T-cell (primary cell): ENCODE results near the gene ZNF385C. TPM values are rescaled to one million over a fixed set of nuclear protein-coding genes. Genes with fewer than 3 reads are reported as not detected.

Experiments used
- ATAC-seq, 4 experiments: fragments of 200-7000 bp in 3 of 4; fragments of 150-1000 bp in 1 of 4; cut with Tn5 transposase; replicated peaks in 1 of 4; 1 replicate in 3 of 4; 2 replicates in 1 of 4; pipeline ENCODE4 v1.10.0; 2021; ENCODE audit warnings: moderate library complexity in 3 of 4, mild to moderate bottlenecking in 2 of 4, moderate number of reproducible peaks in 1 of 4
- CTCF ChIA-PET, 2 donors: fragments of 300-600 bp; sonication (Branson Sonifier 250); formaldehyde crosslinking; loops; one replicate each; lab custom pipeline; 2022; ENCODE audit warnings: antibody characterized with exemption in 2 of 2; lab: Charles Lee
- POLR2A ChIA-PET, 2 donors: fragments of 300-600 bp; sonication (Branson Sonifier 250); formaldehyde crosslinking; loops; one replicate each; lab custom pipeline; 2022; ENCODE audit warnings: antibody characterized with exemption in 2 of 2; lab: Charles Lee
- DNase-seq, 35 experiments: peaks; one replicate each; pipeline versions ENCODE4 v3.0.0 to v3.0.0-alpha.2; 2013 to 2023
- H3K27ac ChIP-seq: one replicate; pipeline ENCODE4 v1.5.1; 2013; ENCODE audit warnings: low read length
- H3K27me3 ChIP-seq, 2 experiments: replicated peaks in 1 of 2; 1 replicate in 1 of 2; 2 replicates in 1 of 2; pipeline versions ENCODE4 v1.6.1 to v1.7.0; 2013; ENCODE audit warnings: low read length in 1 of 2, mixed read lengths in 1 of 2; ENCODE audit not compliant: control insufficient read depth in 2 of 2, insufficient read depth in 2 of 2; ENCODE audit errors: extremely low read depth in 1 of 2
- H3K36me3 ChIP-seq, 2 donors: 1 replicate in 1 of 2; 2 replicates in 1 of 2; pipeline versions ENCODE4 v1.6.1 to v1.7.0; 2013; ENCODE audit warnings: low read length in 1 of 2; ENCODE audit not compliant: control insufficient read depth in 2 of 2, insufficient read depth in 1 of 2; ENCODE audit errors: extremely low read depth in 1 of 2
- H3K4me1 ChIP-seq, 2 experiments: 1 replicate in 1 of 2; 2 replicates in 1 of 2; pipeline versions ENCODE4 v1.6.1 to v1.7.0; 2013; ENCODE audit warnings: low read length in 2 of 2, mixed read lengths in 1 of 2; ENCODE audit not compliant: insufficient read depth in 2 of 2, control insufficient read depth in 1 of 2; ENCODE audit errors: extremely low read depth in 1 of 2
- H3K4me3 ChIP-seq, 2 donors: 1 replicate in 1 of 2; 2 replicates in 1 of 2; pipeline versions ENCODE4 v1.5.1 to v1.7.0; 2013; ENCODE audit warnings: mild to moderate bottlenecking in 2 of 2, low read length in 1 of 2, moderate library complexity in 1 of 2; ENCODE audit not compliant: control insufficient read depth in 1 of 2; ENCODE audit errors: extremely low read depth in 1 of 2
- H3K9me3 ChIP-seq: 2 replicates; pipeline ENCODE4 v1.7.0; 2013
- H3K27ac Mint-ChIP-seq, 2 donors: one replicate each; pipeline ENCODE4 v1.8.0; 2020 to 2021; ENCODE audit warnings: mild to moderate bottlenecking in 2 of 2, mixed read lengths in 2 of 2
- H3K27me3 Mint-ChIP-seq, 2 donors: one replicate each; pipeline ENCODE4 v1.8.0; 2021 to 2022; ENCODE audit warnings: mixed read lengths in 2 of 2
- H3K36me3 Mint-ChIP-seq: one replicate; pipeline ENCODE4 v1.8.0; 2021; ENCODE audit warnings: mixed read lengths
- H3K4me1 Mint-ChIP-seq, 3 donors: one replicate each; pipeline ENCODE4 v1.8.0; 2020 to 2022; ENCODE audit warnings: mixed read lengths in 3 of 3, mild to moderate bottlenecking in 1 of 3
- H3K4me3 Mint-ChIP-seq, 3 donors: one replicate each; pipeline ENCODE4 v1.8.0; 2020 to 2022; ENCODE audit warnings: mild to moderate bottlenecking in 3 of 3, mixed read lengths in 3 of 3, moderate library complexity in 3 of 3
- H3K9me3 Mint-ChIP-seq, 3 donors: one replicate each; pipeline ENCODE4 v1.8.0; 2020 to 2022; ENCODE audit warnings: mixed read lengths in 3 of 3
- WGBS: methylation state at CpG from one replicate; pipeline ENCODE4 v1.1.5; 2013; ENCODE audit warnings: missing lambda C conversion rate; ENCODE audit not compliant: insufficient coverage; 5-methylcytosine and 5-hydroxymethylcytosine counted together
- total RNA-seq, 35 experiments: library from RNA in 6 of 35; stranded (reverse) in 6 of 35; fragments of 120-200 nt in 1 of 35; gene quantifications; one replicate each; pipeline versions ENCODE4 v1.2.1 to v1.2.4 and lab custom pipeline; 2013 to 2026

ZNF385C gene
- total RNA-seq, 5 donors from 2014 or later (not counting 1 experiment from before 2014, with no cell fraction given): 0.16 to 1.0 (median 0.46) TPM

DNA sequence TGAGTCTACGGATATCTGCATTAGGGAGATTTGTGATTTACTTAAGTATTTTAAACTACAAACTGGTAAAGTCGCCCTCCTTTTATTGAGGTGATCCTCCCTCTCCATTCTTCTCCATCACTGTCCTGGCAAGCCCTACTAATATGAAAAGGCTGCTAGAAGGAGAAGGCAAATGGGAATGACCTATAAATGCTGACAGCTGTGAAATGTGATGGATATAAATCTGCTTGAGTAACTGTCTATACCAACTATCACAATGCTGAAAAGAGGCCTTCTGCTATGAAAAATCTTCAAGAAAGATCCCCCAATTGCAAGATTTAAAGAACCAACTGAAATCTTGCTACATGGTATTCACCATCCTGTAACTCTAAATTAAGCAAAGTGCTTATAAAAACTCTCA lies 96.5 kb downstream of the ZNF385C start:
- H3K27me3 Mint-ChIP-seq: no peaks in the 10 kb centered on the region
- H3K9me3 ChIP-seq: no peaks in the 10 kb centered on the region
- ChIA-PET CTCF (interaction anchor here in 1 of 2 donors (1.5 kb wide), 1 partner anchor 19 kb away, joined by 3 read pairs; the partner anchor contains the start of gene NKIRAS2), POLR2A (no interaction called here)
- peaks cover 29% of the 10 kb centered on the region for H3K36me3 Mint-ChIP-seq
- H3K4me1 Mint-ChIP-seq: peaks cover 24 to 30% (median 27%) of the 10 kb centered on the region in 3 donors
- ATAC-seq: no peak
- no peak overlapping the region for H3K4me3 Mint-ChIP-seq
- WGBS: no CpG with 5 or more reads among the region's 2 CpGs
- H3K4me3 ChIP-seq: no peak overlapping the region
- no peak overlapping the region for H3K27ac Mint-ChIP-seq
- no peaks in the 10 kb centered on the region for H3K27me3 ChIP-seq
- no peak for DNase-seq
- peaks cover 13 to 59% of the 10 kb centered on the region in 2 donors for H3K36me3 ChIP-seq
- no peak overlapping the region for H3K27ac ChIP-seq
- no peaks in the 10 kb centered on the region for H3K9me3 Mint-ChIP-seq
- H3K4me1 ChIP-seq: no peaks in the 10 kb centered on the region

DNA sequence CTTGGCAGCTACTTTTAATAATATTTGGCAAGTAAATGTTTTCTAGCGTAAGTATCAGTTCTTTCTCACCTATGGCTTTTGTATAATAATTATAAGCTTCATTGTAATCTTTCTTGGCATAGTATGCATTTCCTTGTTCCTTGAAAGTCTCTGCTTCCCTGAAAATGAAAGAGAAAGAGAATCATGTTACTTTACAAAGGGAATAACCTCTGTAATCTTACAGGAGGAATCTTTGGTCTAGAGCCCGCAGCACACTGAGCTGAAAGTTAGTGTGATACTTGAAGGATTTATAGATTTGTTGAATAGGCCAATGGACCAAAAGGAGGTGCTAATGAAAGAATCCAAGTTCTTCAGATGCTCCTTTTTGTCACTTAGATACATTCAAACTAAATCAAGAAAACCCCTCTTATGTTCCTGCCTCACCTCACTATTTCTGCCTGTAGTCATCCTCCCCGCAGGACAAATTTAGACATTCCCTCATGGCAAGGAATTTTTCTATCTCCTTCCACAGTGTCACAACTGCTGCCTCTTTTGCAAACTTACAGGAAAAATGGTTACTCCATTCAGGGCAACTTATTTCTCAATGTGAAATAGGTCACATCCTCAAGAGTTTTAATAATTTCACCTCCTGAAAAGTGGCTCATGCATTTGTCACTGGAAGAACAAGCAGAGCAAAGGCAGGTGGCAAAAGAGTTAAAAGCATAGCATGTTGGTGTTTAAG lies 97.7 kb downstream of the ZNF385C start:
- Mint-ChIP-seq H3K9me3 (no peaks in the 10 kb centered on the region), H3K27me3 (no peaks in the 10 kb centered on the region), H3K4me1 (peaks cover 20 to 29% (median 26%) of the 10 kb centered on the region in 3 donors), H3K36me3 (peaks cover 40% of the 10 kb centered on the region), H3K27ac (no peak overlapping the region), H3K4me3 (no peak overlapping the region)
- H3K27me3 ChIP-seq: no peaks in the 10 kb centered on the region
- CTCF ChIA-PET: no interaction called here
- WGBS: 100% methylated on average over 1 of the region's 3 CpGs
- ATAC-seq (no peak), DNase-seq (no peak)
- H3K36me3 ChIP-seq: peaks cover 14 to 71% of the 10 kb centered on the region in 2 donors
- no peaks in the 10 kb centered on the region for H3K4me1 ChIP-seq
- no peak overlapping the region for H3K4me3 ChIP-seq
- H3K27ac ChIP-seq: no peak overlapping the region
- H3K9me3 ChIP-seq: no peaks in the 10 kb centered on the region
- POLR2A ChIA-PET: no interaction called here

DNA sequence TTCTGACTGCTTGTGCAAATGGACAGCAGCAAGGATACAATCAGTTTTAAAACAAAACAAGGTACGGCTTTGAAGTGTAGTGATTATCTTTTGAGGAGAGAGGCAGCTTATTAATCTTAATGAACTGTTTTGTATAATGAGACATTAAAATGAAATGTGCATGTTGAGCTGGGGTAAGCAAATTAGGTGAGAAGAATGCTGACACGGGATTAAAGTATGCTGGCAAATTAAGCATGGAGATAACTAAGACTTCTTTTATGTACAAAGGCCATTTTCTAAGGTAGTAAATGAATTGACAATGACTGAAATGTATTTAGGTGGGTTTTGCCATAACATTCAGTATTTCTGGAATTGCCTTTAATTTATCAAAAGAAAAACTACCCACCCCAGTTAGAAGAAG lies 99.8 kb downstream of the ZNF385C start:
- CTCF ChIA-PET: no interaction called here
- Histone ChIP-seq H3K27ac (no peak overlapping the region), H3K4me1 (no peaks in the 10 kb centered on the region), H3K9me3 (no peaks in the 10 kb centered on the region), H3K4me3 (no peak overlapping the region), H3K27me3 (no peaks in the 10 kb centered on the region), H3K36me3 (peaks cover 14 to 86% of the 10 kb centered on the region in 2 donors)
- no peak for DNase-seq
- no peaks in the 10 kb centered on the region for H3K9me3 Mint-ChIP-seq
- H3K27me3 Mint-ChIP-seq: no peaks in the 10 kb centered on the region
- peaks cover 10 to 12% (median 12%) of the 10 kb centered on the region in 3 donors for H3K4me1 Mint-ChIP-seq
- POLR2A ChIA-PET: no interaction called here
- H3K4me3 Mint-ChIP-seq: no peak overlapping the region
- no peak overlapping the region for H3K27ac Mint-ChIP-seq
- 0% methylated on average over 1 of the region's 2 CpGs for WGBS
- peaks cover 52% of the 10 kb centered on the region for H3K36me3 Mint-ChIP-seq
- no peak for ATAC-seq

- ChIA-PET CTCF (no interaction called here), POLR2A (no interaction called here)
- no peak for ATAC-seq
- H3K27me3 ChIP-seq: no peaks in the 10 kb centered on the region
- H3K27me3 Mint-ChIP-seq: no peaks in the 10 kb centered on the region
- H3K4me1 ChIP-seq: no peaks in the 10 kb centered on the region
- H3K27ac Mint-ChIP-seq: no peak overlapping the region
- no peak overlapping the region for H3K4me3 ChIP-seq
- H3K27ac ChIP-seq: no peak overlapping the region
- H3K4me1 Mint-ChIP-seq: no peaks in the 10 kb centered on the region
- no peak for DNase-seq
- peaks cover 50% of the 10 kb centered on the region for H3K36me3 Mint-ChIP-seq
- WGBS: 92% methylated on average over 2 of the region's 2 CpGs
- H3K4me3 Mint-ChIP-seq: no peak overlapping the region
- H3K36me3 ChIP-seq: peaks cover 14 to 85% of the 10 kb centered on the region in 2 donors
- H3K9me3 ChIP-seq: no peaks in the 10 kb centered on the region
- H3K9me3 Mint-ChIP-seq: no peaks in the 10 kb centered on the region
Measured at GRCh38 chr17:41996855-41997164, 101.5 kb downstream of the ZNF385C start.

DNA sequence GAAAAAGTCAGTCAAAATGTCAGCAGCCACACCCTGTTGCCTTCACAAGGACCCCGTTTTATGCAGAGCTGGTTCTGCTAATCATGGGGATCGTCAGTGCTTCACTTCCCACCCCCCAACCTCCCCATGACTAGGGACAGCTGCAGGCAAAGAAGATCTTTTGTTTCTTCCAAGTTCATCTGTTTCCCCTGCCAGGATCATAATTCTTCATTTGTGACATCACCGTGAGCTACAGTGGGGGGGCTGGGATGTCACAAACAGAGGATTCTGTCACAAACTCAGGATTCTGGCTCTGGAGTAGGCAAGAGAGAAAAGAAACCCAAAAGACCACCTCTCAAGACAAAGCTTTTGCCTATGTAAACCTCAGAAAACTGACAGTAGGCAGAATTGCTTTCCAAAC lies 105.7 kb downstream of the ZNF385C start:
- 100% methylated on average over 2 of the region's 3 CpGs for WGBS
- Mint-ChIP-seq H3K9me3 (no peaks in the 10 kb centered on the region), H3K36me3 (peaks cover 60% of the 10 kb centered on the region), H3K27me3 (no peaks in the 10 kb centered on the region), H3K27ac (no peak overlapping the region), H3K4me3 (no peak overlapping the region), H3K4me1 (no peaks in the 10 kb centered on the region)
- Histone ChIP-seq H3K36me3 (peaks cover 17 to 92% of the 10 kb centered on the region in 2 donors), H3K9me3 (no peaks in the 10 kb centered on the region), H3K27me3 (no peaks in the 10 kb centered on the region), H3K27ac (no peak overlapping the region), H3K4me1 (no peaks in the 10 kb centered on the region), H3K4me3 (no peak overlapping the region)
- ChIA-PET POLR2A (no interaction called here), CTCF (interaction anchor here in 1 of 2 donors (0.7 kb wide), 1 partner anchor 124 kb away, joined by 3 read pairs; no protein-coding TSS in a partner anchor)
- DNase-seq (no peak), ATAC-seq (no peak)

- peaks cover 54% of the 10 kb centered on the region for H3K36me3 Mint-ChIP-seq
- Histone ChIP-seq H3K36me3 (peaks cover 12 to 90% of the 10 kb centered on the region in 2 donors), H3K4me1 (no peaks in the 10 kb centered on the region), H3K9me3 (no peaks in the 10 kb centered on the region), H3K27me3 (no peaks in the 10 kb centered on the region), H3K4me3 (no peak overlapping the region), H3K27ac (no peak overlapping the region)
- WGBS: 91% methylated on average over 5 of the region's 5 CpGs
- no peak for ATAC-seq
- no peak overlapping the region for H3K4me3 Mint-ChIP-seq
- H3K9me3 Mint-ChIP-seq: no peaks in the 10 kb centered on the region
- ChIA-PET POLR2A (no interaction called here), CTCF (interaction anchor here in 1 of 2 donors (0.5 kb wide), 1 partner anchor 258 kb away, joined by 3 read pairs; no protein-coding TSS in a partner anchor)
- no peak overlapping the region for H3K27ac Mint-ChIP-seq
- no peaks in the 10 kb centered on the region for H3K4me1 Mint-ChIP-seq
- no peak for DNase-seq
- no peaks in the 10 kb centered on the region for H3K27me3 Mint-ChIP-seq
Measured at GRCh38 chr17:41989702-41990419, 108.4 kb downstream of the ZNF385C start.
